CD4-positive, alpha-beta T cell treated with Interleukin-6 for 4 hours (primary cell): ENCODE measurements around the gene HOTAIR.

Experiments
- DNase-seq: peaks from one replicate; pipeline ENCODE4 v3.0.0-alpha.2; 2020; ENCODE audit warnings: mixed read lengths

Gene HOTAIR

GRCh38 chr12:54010972-54011664 lies 36.4 kb upstream of the HOTAIR start:
- DNase-seq, result no peak

GRCh38 chr12:54010053-54010971 lies 35.6 kb upstream of the HOTAIR start:
- DNase-seq, result no peak

- peak; percentile 34 for DNase-seq
These were observed 34.7 kb upstream of the HOTAIR start for GRCh38 chr12:54009171-54010052.

- DNase-seq, result no peak
These were observed 33.5 kb upstream of the HOTAIR start for GRCh38 chr12:54008260-54008552.

- DNase-seq, result no peak
These were observed 32.9 kb upstream of the HOTAIR start for GRCh38 chr12:54007538-54008259.

GRCh38 chr12:54006559-54007220 lies 31.9 kb upstream of the HOTAIR start:
- no peak for DNase-seq

GRCh38 chr12:54005853-54006558 lies 31.3 kb upstream of the HOTAIR start:
- peak; percentile 88 for DNase-seq

- DNase-seq, result no peak
These were observed 30.7 kb upstream of the HOTAIR start for GRCh38 chr12:54005531-54005852.

GRCh38 chr12:54004841-54005530 lies 30.2 kb upstream of the HOTAIR start:
- no peak for DNase-seq

GRCh38 chr12:54004063-54004840 lies 29.5 kb upstream of the HOTAIR start:
- DNase-seq, result no peak

GRCh38 chr12:54003625-54004024 lies 28.9 kb upstream of the HOTAIR start:
- DNase-seq, result no peak

- no peak for DNase-seq
These were observed 28.2 kb upstream of the HOTAIR start for GRCh38 chr12:54002915-54003389.

GRCh38 chr12:54002278-54002914 lies 27.6 kb upstream of the HOTAIR start:
- DNase-seq, result no peak

GRCh38 chr12:54001283-54002187 lies 26.8 kb upstream of the HOTAIR start:
- no peak for DNase-seq

GRCh38 chr12:54000116-54001114 lies 25.7 kb upstream of the HOTAIR start, which contains the start of gene HOXC9:
TSS of gene HOXC9 (plus strand) at chr12:54000161. CDS start at chr12:54000189, 28 bp downstream.
- no peak for DNase-seq

GRCh38 chr12:53999559-54000115 lies 24.9 kb upstream of the HOTAIR start:
- DNase-seq, result no peak

GRCh38 chr12:53998900-53999236 lies 24.1 kb upstream of the HOTAIR start:
- no peak for DNase-seq
